ENCODE data around the gene PFN1.

Gene PFN1

DNA sequence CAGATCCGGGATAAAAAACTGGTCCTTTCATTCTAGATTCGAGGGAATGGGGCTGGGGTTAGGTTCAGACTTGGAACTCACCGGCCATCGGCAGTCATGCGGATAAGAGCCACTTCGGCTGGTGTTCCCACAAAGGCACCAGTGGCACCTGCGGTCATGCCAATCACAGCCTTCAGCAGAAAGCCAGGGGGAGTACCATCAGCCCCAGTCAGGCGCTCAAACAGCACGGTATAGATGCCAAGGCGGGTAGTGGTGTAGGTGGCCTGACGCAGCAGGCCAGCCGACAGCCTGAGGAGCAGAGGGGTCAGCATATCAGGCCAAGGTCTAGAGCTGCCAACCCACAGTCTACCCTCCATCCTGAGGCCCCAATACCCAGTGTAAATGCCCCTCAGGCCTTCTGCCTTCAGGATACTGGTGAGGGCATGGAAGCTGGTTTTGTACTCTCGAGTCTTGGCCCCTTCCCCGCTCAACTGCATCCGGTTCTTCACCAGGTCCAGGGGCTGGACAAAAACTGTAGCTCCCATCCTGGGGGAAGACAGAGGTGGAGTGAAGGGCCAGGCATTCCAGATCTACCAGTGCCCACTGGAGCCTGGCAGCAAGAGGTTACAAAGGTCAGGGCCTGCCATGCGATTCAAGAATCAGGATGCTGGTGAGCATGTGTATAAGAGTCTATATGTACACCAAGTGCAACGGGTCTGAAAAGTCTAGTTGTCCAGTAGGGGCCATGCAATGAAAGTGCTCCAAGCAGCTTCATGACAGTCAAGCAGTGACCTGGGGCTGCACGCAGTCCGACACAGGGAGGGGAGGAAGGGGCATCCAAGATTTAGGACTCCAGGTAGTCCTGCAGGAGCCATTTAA, 9.4 kb downstream of the PFN1 start:
- TF ChIP-seq, protein P1, sequence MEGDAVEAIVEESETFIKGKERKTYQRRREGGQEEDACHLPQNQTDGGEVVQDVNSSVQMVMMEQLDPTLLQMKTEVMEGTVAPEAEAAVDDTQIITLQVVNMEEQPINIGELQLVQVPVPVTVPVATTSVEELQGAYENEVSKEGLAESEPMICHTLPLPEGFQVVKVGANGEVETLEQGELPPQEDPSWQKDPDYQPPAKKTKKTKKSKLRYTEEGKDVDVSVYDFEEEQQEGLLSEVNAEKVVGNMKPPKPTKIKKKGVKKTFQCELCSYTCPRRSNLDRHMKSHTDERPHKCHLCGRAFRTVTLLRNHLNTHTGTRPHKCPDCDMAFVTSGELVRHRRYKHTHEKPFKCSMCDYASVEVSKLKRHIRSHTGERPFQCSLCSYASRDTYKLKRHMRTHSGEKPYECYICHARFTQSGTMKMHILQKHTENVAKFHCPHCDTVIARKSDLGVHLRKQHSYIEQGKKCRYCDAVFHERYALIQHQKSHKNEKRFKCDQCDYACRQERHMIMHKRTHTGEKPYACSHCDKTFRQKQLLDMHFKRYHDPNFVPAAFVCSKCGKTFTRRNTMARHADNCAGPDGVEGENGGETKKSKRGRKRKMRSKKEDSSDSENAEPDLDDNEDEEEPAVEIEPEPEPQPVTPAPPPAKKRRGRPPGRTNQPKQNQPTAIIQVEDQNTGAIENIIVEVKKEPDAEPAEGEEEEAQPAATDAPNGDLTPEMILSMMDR (IDR thresholded peaks at IDR 0.05; ENCODE audit: low read depth, low read length), result no peak
- peak overlapping the region; percentile 93 for H3K4me3 ChIP-seq (ENCODE audit: low read depth, low read length)

DNA sequence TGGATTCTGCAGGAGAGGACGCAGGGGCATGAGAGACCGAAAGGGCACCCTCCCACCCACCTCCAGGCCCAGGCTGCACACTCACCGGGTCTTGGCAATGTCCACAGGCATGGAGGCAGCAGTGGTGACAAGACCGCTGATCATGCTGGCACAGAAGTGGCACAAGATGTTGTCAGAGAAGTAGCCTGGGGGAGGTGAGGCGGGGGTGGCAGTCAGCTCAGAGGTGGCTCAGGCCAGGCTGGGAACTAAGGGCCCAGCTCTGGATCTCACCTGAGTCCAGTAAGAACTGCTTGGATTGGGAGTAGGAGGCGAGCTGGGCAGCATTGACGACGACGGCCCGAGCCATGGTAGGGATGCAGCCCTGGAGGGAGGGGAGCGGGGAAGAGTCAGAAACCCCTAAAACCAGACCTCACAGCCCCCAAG, 10.2 kb downstream of the PFN1 start:
- H3K4me3 ChIP-seq (ENCODE audit: low read depth, low read length), result no peak overlapping the region
- TF ChIP-seq, protein P1 (IDR thresholded peaks at IDR 0.05; ENCODE audit: low read depth, low read length), result no peak

DNA sequence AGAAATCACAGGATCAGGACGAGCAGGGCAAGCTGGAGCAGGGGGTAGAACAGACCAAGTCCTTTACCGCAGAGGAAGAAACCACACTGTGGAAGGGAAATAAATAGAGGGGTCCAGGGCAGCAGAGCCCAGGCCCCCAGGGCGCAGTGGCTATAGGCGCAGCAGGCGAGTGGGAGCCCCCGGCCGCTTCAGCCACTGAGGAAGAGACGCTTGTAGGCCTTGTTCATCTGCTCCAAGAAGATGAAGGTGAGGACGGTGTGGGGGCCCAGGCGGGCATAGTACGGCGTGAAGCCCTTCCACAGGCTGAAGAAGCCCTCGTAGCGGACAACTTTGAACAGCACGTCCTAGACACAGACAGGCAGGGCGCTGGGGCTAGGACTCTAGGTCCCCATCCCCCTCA, 10.8 kb downstream of the PFN1 start:
- TF ChIP-seq, protein P1 (IDR thresholded peaks at IDR 0.05; ENCODE audit: low read depth, low read length), result no peak
- no peak overlapping the region for H3K4me3 ChIP-seq (ENCODE audit: low read depth, low read length)

DNA sequence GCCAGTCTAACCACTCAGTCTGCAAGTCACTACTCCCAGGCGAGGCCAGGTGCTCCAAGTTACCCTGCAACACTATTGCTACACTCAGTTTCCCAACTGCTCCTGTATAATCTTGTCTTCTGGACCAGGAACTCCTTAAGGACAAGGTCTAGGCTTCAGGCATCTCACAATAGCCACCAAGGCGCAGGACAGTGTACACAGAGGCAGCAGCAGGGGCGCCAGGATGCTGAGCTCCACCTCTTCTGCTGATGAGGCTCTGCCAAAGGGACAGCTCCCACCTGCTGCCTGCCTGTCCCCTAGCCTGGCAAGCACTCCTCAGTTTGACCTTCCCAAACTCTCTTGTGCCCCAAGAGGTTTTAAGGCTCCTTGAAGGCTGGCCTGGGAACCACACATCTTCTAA, 11.9 kb downstream of the PFN1 start:
- TF ChIP-seq, protein P1 (IDR thresholded peaks at IDR 0.05; ENCODE audit: low read depth, low read length), result no peak
- no peak overlapping the region for H3K4me3 ChIP-seq (ENCODE audit: low read depth, low read length)

DNA sequence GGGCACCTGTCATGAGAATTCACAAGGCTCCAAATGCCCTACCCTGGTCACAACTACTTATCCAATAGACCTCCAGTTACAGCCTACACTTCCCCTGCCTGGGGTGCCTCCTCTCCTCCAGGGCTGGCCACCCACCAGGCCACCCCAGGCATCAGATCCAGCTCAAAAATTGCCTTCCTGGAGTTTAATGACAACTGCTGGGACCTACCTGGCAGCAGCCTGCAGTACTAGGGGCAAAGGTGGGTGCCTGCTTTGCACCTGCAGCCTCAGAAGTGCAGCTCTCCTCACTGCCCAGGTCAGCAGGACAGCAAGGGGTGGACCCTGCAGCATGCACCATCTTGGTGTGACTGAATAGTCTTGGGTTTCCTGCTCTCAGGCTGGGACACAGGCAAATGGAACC, 12.7 kb downstream of the PFN1 start:
- no peak overlapping the region for H3K4me3 ChIP-seq (ENCODE audit: low read depth, low read length)
- TF ChIP-seq, protein P1 (IDR thresholded peaks at IDR 0.05; ENCODE audit: low read depth, low read length), result no peak

DNA sequence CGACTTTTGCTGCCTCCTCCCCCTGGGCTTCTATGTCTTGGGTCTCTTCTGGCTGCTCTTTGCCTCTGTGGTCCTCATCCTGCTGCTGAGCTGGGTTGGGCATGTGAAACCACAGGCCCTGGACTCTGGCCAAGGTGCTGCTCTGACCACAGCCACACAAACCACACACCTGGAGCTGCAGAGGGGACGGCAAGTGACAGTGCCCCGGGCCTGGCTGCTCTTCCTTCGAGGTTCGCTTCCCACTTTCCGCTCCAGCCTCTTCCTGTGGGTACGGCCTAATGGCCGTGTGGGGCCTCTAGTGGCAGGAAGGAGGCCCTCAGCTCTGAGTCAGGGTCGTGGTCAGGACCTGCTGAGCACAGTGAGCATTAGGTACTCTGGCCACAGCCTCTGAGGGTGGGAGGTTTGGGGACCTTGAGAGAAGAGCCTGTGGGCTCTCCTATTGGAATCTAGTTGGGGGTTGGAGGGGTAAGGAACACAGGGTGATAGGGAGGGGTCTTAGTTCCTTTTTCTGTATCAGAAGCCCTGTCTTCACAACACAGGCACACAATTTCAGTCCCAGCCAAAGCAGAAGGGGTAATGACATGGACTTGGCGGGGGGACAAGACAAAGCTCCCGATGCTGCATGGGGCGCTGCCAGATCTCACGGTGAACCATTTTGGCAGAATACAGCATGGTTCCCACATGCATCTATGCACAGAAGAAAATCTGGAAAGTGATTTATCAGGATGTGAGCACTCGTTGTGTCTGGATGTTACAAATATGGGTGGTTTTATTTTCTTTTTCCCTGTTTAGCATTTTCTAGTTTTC, 14.0 kb downstream of the PFN1 start:
- H3K4me3 ChIP-seq (ENCODE audit: low read depth, low read length), result no peak overlapping the region
- TF ChIP-seq, protein P1 (IDR thresholded peaks at IDR 0.05; ENCODE audit: low read depth, low read length), result peak; percentile 17; the same call in 1 of the 2 replicates

DNA sequence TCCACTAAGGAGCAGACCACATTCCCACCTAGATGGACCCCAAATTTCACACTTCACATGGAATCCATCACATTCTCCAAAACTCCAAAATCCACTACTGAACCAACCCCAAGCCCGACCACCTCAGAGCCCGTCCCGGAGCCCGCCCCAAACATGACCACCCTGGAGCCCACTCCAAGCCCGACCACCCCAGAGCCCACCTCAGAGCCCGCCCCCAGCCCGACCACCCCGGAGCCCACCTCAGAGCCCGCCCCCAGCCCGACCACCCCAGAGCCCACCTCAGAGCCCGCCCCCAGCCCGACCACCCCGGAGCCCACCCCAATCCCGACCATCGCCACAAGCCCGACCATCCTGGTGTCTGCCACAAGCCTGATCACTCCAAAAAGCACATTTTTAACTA, 14.7 kb downstream of the PFN1 start:
- no peak overlapping the region for H3K4me3 ChIP-seq (ENCODE audit: low read depth, low read length)
- TF ChIP-seq, protein P1 (IDR thresholded peaks at IDR 0.05; ENCODE audit: low read depth, low read length), result no peak
